Activated CD8-positive, alpha-beta memory T cell treated with anti-CD3 and anti-CD28 coated beads, Interleukin-2, amount 50 U/mL, for 1 hour (primary cell): ENCODE results near the gene CHSY3.

ENCODE experiments used
- DNase-seq: peaks from one replicate; pipeline ENCODE4 v3.0.0-alpha.2; 2020; ENCODE audit errors: extremely low read depth

CHSY3 gene

GRCh38 chr5:129945774-129946270, 41.6 kb downstream of the CHSY3 start:
- no peak for DNase-seq

- DNase-seq: no peak
These were observed 46.8 kb downstream of the CHSY3 start for GRCh38 chr5:129951039-129951438.

DNA sequence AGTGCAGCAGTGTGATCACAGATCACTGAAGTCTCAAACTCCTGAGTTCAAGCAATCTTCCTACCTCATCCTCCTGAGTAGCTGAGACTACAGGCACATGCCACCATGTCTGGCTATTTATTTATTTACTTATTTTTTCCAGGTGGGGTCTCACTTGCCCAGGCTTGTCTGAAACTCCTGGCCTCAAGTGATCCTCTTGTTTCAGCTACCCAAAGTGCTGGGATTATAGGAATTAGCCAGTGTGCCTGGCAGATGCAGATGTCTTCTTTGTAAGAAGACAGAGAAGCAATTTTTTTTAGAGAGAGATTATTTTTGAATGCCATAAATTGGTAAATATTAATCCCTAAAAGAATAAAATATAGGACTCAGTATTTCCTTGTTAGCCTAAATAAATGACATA, 54.3 kb downstream of the CHSY3 start:
- no peak for DNase-seq

DNA sequence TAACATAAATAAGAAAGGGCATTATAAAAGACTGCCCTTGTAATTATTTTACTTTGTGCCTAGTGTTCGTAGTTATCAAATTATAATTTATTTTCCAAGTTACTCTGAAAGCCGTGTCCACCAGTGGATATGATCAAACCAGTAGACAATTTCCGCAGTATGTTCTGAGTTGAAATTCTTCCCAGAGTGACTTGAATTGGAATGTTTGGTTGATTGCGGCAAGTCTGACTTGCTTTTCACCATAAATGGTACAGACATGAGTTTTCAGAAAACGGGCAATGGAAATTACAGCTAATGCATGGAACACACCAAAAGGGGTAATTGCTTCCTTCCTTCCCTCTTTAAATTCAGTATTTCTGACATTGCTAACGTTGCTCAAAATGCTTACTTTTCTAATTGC, 56.6 kb downstream of the CHSY3 start:
- DNase-seq: no peak

DNA sequence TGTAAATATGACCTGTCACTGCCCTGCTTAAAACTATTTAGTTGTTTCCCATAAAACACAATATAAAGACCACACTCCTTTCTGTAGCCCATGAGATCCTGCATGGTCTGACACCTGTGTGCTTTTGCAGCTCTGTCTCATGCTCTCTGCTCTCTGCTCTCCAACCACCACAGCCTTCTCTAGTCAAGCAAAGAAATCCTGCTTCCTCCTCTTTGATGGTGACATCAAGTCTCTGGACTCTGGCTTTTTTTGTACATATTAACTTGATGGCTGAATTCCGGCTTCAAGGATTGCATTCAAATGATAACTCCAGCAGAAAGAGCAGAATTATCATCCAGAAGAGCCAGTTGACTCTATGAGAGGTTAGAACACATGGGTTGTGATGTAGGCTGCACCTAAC, 58.2 kb downstream of the CHSY3 start:
- no peak for DNase-seq

GRCh38 chr5:129963359-129963758, 59.1 kb downstream of the CHSY3 start:
- DNase-seq: no peak

- DNase-seq: no peak
These were observed 61.8 kb downstream of the CHSY3 start for GRCh38 chr5:129966071-129966470.

- no peak for DNase-seq
These were observed 67.4 kb downstream of the CHSY3 start for GRCh38 chr5:129971714-129972113.

DNA sequence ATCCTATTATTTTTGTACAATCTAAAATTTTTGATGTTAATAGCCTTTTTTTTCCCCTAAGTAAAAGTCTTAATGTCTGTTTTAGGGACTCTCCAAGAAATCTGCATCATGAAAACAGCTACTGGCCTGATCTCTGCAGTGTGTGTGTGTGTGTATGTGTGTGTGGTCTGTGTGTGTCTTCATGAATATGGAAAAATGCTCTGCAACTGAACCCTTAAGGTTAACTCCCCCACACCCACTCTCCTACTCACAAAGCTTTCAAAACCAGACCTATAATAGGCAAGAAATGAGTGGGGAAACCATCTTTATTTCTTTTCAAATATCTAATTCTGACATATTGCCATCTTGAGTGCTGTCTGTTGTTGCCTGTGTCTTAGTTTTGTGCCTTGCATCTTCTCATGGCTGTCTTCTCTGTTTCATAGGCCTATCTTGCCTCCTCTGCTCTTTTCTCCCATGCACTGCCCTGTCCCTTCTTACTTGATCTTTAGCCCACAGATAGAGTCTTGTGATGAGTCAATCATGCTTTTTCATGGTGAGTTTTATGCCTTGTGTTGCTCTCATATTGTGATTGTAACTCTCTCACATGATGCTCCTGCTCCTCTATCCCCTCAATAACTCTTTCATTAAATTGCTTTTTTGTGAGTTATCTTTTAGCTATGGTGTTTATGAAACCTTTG, 68.3 kb downstream of the CHSY3 start:
- DNase-seq: no peak

DNA sequence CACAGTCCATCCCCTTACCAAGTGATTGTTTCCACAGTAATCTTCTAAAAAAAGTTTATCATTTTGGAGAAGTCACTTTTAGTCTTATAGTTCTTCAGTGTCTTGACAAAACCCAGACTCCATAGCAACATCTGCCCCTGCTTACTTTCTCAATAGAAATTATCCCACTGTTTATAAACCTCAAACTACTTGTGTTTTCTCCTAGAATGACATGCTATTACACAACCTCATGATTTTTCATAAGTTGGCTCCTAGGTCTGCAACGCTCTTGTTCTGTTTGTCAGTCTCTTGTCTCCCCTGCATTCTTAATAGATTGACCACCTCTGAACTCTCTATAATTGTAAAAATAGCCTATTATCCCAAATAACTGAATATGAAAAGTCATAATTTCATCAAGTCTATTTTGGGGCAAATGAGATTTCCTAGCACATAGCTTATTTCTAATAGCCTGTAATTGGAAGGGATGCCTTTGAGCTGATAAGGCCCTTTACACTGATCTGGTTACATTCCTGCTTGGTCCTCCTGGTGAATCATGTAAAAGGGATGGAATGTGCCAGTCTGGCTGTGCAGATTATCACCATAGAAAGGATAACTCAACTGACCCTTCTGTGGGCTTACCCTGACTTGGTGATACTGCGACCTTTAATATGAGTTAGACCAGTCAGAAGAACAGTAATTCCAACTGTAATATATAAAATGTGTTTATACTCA, 69.6 kb downstream of the CHSY3 start:
- no peak for DNase-seq

DNA sequence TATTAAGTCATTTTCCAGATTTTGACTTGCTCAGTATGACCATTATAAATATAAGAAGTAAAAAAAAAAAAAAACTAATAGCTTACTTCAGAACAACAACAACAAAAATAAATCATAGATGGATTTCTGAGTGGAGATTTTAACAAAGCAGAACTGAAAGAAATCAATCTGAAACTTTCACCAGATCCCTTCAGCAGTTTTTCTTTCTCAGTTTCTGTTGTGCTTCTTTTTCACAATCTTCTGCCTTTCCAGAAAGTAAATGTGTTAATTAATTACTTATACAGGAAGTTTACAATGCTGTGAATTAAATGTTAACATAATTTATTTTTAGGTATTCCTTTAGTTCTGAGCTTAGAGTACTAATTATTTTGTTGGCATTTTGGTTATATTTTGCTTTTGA, 73.5 kb downstream of the CHSY3 start:
- DNase-seq: no peak

DNA sequence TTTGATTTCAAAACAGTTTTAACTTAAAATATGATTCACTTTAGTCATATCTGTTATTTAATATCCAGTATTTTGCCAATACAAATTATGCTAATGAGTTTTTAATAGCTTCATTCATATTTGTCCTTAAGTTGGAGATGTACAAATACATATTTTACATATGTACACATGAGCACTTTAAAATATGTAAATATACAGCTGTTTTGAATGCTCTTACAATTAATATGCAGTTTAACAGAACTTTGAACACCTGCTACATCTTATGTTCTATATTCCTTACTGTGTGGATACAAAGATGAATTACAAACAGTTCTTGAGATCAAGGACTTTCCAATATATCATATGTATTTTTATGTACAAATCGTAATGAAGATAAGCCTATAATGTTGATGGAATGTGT, 74.0 kb downstream of the CHSY3 start:
- DNase-seq: no peak

- no peak for DNase-seq
These were observed 84.2 kb downstream of the CHSY3 start for GRCh38 chr5:129988453-129988852.

DNA sequence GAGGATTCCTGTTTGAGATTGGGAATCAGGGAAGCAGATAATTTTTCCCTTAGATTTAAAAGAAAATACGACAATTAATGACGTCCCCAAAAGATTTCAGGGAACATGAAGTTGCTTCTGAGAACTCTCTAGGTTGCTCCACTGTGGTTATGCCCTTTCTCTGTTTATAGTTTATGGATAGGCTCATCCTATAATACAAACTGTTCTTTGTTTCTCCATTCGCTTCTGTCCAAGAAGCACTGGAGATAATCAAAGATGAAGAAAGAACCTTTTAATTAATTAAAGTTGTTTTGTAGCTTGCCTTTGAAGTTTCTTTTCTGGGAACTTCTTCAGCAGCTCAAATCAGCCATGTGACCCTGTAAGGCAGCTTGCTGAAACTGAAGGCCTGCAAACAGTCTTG, 87.5 kb downstream of the CHSY3 start:
- DNase-seq: no peak

DNA sequence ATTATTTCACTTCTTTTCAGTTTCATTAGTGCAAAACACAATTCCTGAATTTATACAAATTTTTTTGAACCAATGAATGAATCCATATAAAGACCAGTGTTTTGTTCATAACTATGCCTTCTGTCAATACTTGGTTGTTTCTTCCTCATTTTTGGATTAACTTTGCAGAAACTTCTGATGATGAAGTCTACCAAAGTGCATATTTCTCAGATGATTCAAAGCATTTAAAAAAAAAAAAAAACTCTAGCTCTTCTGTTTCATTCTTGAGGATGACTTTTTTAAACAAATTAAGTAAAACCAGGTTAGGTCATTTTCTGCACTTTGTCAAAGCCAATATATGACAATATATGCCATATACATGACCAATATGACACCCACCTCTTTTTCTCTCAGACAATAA, 92.6 kb downstream of the CHSY3 start:
- DNase-seq: no peak

GRCh38 chr5:130000460-130000859, 96.2 kb downstream of the CHSY3 start:
- DNase-seq: no peak

- DNase-seq: no peak
These were observed 97.9 kb downstream of the CHSY3 start for GRCh38 chr5:130002183-130002582.

GRCh38 chr5:130002876-130003275, 98.6 kb downstream of the CHSY3 start:
- DNase-seq: no peak

- DNase-seq: no peak
These were observed 107.7 kb downstream of the CHSY3 start for GRCh38 chr5:130011986-130012385.

DNA sequence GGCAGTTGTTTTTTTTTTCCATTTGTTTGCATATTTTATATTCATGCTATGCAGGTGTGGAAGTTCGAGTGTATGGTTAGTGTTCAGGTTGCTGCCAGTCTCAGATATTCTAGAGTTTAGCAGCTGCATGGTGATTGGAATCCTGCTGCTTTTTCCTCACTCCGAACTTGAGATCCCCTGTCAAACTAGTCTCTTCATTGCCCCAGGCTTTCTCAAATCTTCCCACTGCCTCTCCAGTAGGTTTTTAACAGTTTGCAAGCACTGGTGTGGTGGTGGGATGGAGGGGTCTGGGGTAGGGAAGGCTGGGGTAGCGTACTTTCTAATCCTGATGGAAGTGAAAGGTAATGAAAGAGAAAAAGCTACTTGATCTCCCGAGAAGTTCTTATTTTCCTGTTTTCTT, 112.9 kb downstream of the CHSY3 start:
- DNase-seq: no peak

DNA sequence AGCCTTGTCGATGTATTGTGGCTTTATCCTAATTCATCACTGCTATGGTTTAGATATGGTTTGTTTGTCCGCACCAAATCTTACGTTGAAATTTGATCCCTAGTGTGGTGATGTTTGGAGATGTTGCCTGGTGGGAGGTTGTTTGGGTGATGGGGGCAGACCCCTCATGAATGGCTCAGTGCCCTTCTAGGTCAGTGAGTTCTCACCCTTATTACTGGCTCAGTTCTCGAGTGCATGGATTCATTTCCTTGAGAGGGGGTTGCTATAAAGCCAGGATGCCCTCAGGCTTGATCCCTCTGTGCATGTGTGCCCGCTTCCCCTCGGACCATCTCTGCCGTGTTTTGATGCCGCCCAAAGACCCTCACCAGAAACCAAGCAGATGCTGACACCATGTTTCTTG, 114.4 kb downstream of the CHSY3 start:
- DNase-seq: no peak

- DNase-seq: no peak
These were observed 116.7 kb downstream of the CHSY3 start for GRCh38 chr5:130021000-130021399.

DNA sequence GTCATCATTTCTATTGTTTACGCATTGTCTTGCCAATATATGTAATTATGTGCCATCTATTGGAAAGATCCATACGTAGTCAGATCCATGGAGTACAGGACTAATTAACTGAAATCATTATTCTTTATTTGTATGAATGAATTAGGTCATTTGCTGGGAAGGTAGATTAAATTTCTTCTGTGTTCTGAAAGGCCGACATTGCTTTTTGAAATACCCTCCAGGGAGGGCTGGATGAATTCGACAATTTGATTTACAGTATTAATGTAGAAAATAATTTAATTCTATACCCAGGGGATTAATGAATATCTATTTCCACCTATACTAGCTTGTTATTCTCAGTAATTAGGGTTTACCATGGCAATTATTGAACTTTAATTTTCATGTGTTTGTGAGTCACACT, 117.6 kb downstream of the CHSY3 start:
- no peak for DNase-seq

- no peak for DNase-seq
These were observed 119.3 kb downstream of the CHSY3 start for GRCh38 chr5:130023604-130024003.
